ENCODE measurements around the gene ANAPC10.
"Not testable (repeated sequence)": the region's sequence is repeated elsewhere in the genome, so short reads cannot be mapped to it uniquely, and the experiment has no call there.

The ANAPC10 gene

DNA sequence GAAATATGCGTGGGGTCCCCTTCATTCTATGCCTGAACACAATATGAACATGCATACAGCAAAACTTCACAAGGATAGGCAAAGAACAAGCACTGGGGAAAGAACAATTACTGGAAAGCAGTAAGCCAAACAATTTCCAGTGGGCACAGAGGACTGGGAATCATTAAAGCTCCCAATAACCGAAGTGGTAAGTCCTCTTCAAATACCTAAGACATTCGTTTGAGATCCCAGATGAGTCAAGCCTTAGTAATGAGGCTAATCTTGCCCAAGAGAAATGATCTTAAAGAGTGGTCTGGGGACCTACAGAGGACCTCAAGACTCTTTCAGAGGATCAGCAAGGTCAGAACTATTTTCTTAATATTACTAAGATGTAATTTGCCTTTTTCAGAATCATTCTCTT is 28.6 kb downstream of the ANAPC10 start:
- no peak for DNase-seq

DNA sequence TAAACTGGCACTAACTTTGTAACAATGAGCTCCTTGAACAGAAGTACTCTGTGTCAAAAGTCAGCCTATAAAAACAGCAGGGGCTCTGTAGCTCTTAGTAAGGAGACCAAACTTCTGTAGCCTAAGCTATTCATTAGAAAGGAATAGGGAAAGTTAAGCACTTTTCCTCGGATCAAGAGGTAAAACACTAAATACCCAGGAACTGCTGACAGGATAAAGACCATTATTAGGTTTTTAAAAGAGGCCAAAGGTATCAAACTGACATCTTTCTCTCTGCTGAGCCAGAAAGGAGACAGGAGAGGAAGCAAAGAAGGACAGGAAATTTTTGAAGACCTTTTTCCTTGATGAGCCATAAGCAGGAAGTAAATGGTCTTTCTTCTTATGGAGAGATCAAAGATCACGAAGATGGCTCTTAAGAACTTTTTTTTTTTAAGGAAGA is 31.9 kb downstream of the ANAPC10 start:
- DNase-seq, result no peak

- no peak for DNase-seq
These were observed 36.6 kb downstream of the ANAPC10 start for GRCh38 chr4:145061318-145061920.

- DNase-seq, result no peak
These were observed 39.7 kb downstream of the ANAPC10 start for GRCh38 chr4:145058256-145058655.

DNA sequence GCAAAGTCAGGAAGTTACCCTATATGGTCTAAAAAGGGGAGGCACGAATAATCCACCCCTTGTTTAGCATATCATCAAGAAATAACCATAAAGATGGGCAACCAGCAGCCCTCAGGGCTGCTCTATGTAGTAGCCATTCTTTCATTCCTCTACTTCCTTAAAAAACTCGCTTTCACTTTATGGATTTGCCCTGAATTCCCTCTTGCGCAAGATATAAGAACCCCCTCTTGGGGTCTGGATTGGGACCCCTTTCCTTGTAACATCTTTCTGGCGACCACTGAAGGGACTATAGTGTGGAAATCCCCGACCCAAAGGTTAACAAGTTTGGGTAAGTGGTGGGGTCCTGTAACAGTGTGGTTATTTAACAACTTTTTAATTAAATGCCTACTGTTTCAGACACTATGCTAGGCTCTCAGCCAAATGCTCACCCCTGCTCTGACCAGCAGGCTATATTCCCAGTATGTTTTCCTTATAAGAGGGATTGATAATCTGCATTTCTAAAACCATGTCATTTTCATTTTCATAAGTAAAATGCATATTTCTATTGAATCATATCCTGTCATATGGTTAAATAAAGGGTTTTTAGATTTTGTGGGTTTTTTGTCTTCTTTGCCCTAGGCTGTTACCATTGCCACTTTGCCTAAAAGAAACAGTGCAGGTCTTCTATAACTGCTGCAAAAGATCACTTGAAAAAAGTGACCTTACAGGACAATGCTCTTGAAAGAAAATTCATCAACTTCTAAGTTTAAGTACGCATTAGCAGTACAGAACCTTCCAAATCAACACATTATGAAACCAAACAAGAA is 41.5 kb downstream of the ANAPC10 start:
- no peak for DNase-seq

DNA sequence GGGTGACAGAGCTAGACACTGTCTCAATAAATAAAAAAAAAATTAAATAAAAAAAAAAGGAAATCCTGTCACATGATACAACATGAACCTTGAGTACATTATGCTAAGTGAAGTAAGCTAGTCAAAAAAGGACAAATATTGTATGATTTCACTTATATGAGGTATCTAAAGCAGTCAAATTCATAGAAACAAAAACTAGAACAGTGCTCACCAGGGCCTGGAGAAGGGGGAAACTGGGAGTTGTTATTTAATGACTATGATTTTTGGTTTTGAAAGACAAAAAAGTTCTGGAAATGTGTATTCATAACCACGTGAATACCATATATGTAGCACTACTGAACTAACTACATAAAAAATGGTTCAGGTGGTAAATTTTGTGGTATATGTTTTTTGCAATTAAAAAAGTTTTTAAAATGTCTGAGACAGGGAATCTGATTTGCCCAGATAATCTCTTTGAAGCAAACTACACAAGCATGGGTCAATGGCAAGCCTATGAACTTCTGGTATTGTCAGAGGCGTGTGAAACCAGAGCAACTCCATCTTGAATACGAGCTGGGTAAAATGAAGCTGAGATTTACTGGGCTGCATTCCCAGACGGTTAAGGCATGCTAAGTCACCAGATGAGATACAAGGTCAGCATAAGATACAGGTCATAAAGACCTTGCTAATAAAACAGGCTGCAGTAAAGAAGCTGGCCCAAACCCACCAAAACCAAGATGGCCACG is 42.3 kb downstream of the ANAPC10 start:
- DNase-seq, result no peak

DNA sequence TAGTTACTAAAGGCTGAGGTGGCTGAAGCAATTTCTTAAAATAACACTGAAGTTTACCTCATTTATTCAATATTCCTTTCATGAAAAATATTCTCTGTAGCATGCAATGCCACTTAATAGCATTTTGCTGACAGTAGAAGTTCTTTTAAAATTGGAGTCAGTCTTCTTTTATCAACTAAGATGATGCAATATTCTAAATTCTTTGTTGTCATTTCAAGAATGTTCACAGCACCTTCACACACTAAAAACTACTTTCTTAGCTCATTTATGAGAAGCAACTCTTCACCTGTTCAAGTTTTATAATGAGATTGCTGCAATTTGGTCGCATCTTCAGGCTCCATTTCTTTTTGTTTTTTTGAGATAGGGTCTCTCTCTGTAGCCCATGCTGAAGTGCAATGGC is 48.8 kb downstream of the ANAPC10 start:
- no peak for DNase-seq

GRCh38 chr4:145048817-145049216 is 49.2 kb downstream of the ANAPC10 start:
- no peak for DNase-seq

DNA sequence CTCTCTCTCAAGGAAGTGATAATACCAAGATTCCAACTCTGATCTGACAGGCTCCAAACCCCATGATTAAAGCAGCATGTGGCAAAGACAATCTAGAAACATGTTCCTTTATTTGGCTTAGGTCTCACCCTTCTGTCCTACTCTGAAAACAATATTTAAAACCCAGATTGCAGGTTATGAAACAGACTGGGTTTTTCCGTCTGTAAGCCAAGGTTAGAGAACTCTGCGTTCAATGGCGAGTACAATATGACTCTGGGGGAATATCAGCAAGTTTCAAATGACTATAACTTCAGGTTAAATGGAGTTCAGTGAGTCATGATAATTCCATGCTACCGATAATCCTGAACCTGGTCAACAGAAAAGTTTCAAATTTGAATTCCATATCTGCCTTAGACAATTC is 50.8 kb downstream of the ANAPC10 start:
- no peak for DNase-seq

DNA sequence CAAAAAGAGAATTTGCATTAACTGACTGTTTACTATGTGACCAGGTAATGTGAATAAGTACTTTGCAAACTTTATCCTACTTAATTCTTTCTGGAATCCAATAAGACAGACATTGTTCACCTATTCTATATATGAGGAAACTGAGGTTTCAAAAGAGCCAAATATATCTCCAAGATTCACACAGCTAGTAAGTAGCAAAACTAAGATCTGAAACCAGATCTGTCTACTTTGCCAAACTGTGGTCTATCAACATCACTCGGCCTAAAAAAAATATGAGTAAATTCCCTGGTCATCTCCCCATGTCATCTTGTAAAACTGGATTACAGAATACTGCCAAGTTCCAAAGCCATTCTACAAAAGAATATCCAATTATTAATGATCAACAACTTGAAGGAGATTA is 52.8 kb downstream of the ANAPC10 start:
- DNase-seq, result no peak

- DNase-seq, result no peak
These were observed 53.7 kb downstream of the ANAPC10 start for GRCh38 chr4:145044341-145044740.

DNA sequence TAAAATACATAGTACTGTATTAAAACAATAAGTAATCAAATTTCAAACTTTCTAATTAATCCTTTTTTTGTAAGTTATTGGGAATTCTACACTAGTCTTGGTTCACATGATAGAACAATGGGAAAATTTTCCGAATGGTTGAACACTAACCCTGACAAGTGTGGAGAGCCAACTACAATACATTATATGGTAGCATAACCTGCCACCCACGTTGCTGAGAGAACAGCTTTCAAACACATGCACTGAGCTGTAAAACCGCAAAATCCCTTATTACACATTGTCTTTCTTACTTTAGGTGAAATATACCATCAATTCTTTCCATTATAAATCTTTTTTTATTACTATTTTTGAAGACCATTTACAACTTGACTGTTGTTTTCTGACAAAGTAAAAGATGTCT is 54.7 kb downstream of the ANAPC10 start:
- no peak for DNase-seq

DNA sequence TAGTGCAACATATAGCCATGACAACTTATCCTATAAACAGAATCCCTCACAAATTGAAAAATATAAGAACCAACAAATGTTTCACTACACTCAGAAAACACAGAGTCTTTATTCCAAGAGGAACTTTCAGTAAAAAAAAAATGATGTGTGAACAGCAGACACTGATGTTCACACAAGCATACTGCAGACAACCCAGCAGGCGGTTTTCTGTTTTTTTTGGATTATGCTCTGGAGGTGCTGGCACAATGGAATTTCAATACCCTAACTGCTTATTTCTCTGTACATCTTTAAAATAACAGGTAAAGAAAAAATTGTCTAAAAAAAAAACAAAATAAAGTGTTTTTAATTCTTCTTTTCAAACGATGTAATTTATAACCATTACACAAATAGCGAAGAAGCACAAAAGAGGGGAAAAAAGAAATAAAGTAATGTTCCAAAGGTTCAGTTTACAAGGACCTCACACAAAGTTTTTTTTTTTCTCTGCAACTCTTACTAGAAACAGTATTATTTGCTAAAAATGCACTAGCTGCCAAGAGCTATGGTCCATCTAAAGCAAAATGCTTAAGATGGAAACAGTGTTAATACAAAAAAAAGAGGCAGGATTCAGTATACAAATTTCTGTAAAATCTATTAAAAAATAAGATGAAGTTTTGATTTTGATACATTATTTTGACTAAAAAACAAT is 55.3 kb downstream of the ANAPC10 start:
- no peak for DNase-seq

- no peak for DNase-seq
These were observed 56.6 kb downstream of the ANAPC10 start for GRCh38 chr4:145041378-145041777.

DNA sequence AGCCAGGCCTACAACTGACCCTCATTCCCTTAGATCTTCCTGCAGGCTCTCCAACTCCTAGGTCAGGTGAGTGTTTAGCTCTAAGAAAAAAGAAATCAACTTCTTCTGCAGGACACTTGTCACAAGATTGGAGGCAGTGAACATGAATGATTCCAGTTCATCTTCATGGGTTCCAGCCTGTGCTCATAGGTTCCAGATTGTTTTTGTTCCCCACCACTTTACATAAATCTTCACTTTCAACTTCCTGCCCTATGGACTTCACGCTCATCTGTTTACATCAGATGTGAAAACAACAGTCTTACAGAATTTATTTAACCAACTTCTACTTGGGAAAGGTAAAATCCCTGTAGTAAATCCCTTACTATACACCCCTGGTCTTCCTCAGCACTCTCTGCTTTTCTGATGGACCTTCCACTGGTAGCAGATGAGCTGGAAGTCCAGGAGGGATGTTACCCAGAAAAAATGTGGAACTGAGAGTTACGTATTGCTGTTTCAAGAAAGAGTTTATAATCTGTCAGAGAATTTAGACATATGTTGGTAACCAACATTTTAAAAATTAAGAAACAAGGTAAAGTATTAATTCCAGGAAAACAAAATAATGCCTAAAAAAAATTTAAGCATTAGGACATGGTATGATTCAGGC is 62.4 kb downstream of the ANAPC10 start:
- DNase-seq, result no peak

DNA sequence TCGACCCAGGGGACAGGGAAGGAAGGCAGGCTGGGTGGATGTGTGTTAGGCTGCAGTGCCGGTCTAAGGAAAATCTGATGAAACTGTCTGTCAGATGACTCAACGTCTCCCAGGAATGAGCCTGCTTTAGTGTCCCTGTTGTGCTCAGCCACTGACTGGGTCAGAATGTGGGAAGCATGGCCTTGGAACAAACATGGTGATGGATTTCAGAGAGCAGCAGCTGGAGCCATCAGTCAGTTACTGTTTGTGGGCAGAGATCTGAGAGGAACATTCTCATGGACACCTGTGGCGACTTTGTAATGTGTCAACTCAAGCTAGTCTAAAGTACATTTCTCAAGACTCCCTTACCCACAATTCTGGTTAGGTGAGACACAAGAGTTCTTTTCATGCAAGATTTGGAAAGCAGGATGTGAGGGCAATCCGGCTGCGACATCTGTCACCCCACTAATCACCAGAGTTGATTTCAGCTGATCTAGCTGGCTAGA is 63.2 kb downstream of the ANAPC10 start:
- no peak for DNase-seq

GRCh38 chr4:145019346-145019745 is 78.7 kb downstream of the ANAPC10 start:
- no peak for DNase-seq

DNA sequence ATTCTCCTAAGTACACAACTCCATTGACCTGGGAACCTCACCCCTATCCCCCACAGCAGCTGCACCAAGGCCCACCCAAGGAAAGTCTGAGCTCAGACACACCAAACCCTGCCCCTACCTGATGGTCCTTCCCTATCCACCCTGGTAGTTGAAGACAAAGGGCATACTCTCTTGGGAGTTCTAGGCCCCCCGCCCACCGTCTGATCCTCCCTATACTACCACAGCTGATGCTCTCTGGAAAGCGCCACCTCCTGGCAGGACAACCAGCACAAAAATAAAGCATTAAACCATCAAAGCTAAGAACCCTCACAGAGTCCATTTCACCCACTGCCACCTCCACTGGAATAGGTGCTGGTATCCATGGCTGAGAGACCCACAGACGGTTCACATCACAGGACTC is 83.6 kb downstream of the ANAPC10 start:
- no peak for DNase-seq

DNA sequence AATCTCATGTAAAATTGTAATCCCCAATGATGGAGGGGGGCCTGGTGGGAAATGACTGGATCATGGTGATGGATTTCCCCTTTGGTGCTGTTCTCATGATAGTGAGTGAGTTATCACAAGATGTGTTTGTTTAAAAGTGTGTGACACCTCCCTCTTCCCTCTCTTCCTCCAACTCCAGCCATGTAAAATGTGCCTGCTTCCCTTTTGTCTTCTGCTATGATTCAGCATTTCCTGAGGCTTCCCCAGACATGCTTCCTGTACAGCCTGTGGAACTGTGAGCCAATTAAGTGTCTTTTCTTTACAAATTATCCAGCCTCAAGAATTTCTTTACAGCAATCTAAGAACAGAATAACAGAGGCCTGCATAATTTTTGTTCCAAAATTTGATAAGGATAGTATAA is 85.2 kb downstream of the ANAPC10 start:
- DNase-seq, result no peak

DNA sequence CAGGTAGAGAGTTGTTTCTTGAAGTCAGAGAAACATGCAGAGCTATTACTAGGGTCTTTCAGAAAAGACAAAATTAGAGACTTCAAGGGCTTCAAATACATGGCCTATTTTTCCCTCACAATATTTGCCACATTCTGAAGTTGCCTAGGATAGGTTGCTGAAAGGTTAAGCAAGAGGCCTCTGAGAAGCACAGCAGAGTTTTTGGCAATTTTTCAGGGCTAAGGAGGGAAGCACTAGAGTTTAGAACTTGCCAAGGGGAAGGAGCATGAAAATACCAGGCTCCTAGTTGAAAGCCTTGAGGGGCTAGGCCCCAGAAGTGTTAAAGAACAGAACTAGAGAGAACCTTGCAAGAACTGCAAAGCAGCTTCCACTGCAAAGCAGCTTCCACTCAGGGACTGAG is 86.4 kb downstream of the ANAPC10 start:
- DNase-seq, result no peak

GRCh38 chr4:145010315-145010714 is 87.7 kb downstream of the ANAPC10 start:
- not testable (repeated sequence) for DNase-seq

GRCh38 chr4:145003675-145004074 is 94.3 kb downstream of the ANAPC10 start:
- DNase-seq, result no peak

DNA sequence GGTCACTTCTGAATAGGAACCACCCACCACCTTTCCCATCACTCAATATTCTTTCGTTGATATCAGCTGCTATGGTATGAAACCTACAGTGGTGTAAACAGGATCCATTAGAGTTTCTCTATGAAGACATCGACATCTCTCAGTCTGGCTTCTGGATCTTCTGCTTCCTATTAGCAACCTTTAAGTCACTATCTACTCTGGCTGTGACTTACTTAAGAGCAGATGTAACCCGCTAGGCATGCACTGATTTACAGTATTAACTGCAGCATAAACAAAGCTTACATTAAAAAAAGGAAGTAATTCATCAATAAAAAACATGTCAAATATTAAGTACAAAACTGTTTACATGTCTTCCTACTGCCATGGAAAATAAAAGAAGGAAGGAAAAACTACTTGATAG is 96.4 kb downstream of the ANAPC10 start:
- no peak for DNase-seq

Data from stimulated activated CD4-positive, alpha-beta T cell treated with anti-CD3 and anti-CD28 coated beads, Interleukin-2, amount 100 ng/mL, for 24 hours (primary cell).